HCT116 (cell line): ENCODE measurements around the gene DIRAS2. TPM values are rescaled to one million over a fixed set of nuclear protein-coding genes. Genes with fewer than 3 reads are reported as not detected.
A peak's percentile ranks its signal among the peaks of the same experiment; 100 is the strongest.

Source experiments
- ATAC-seq: fragments of 200-7000 bp; cut with Tn5 transposase; 2 replicates; pipeline ENCODE4 v1.9.1; 2020; ENCODE audit warnings: mild to moderate bottlenecking, moderate library complexity
- Bru-seq: library from RNA; stranded (reverse); fragments of 400-500 nt; gene quantifications from one replicate; lab custom pipeline; 2021; lab: Mats Ljungman, UMichigan
- BruChase-seq, 2 experiments: library from RNA; stranded (reverse); fragments of 400-500 nt; gene quantifications; one replicate each; lab custom pipeline; 2021; lab: Mats Ljungman, UMichigan
- BruUV-seq: library from RNA; stranded (reverse); fragments of 400-500 nt; replicated peaks from 2 replicates; lab custom pipeline; 2021; lab: Mats Ljungman, UMichigan
- CTCF ChIA-PET: fragments of 300-600 bp; sonication (Branson Sonifier 250); formaldehyde crosslinking; loops from one replicate; lab custom pipeline; 2021; ENCODE audit warnings: antibody characterized with exemption; lab: Charles Lee
- POLR2A ChIA-PET: fragments of 300-600, 350-600 bp; sonication (Branson Sonifier 250); formaldehyde crosslinking; loops from one replicate; lab custom pipeline; 2021; ENCODE audit warnings: antibody characterized with exemption; lab: Charles Lee
- RAD21 ChIA-PET, 2 experiments: fragments of 300-600 bp; sonication (Branson Sonifier 250); formaldehyde crosslinking; loops; one replicate each; lab custom pipeline; 2023; ENCODE audit warnings: low total read pairs in 2 of 2; ENCODE audit not compliant: uncharacterized antibody in 2 of 2, unreplicated experiment in 2 of 2, low non-redundant PET in 1 of 2; lab: Charles Lee
- DNase-seq: peaks from one replicate; pipeline ENCODE4 v3.0.0-alpha.2; 2010; ENCODE audit warnings: low read depth, low spot score
- H2AFZ ChIP-seq: fragments of 200-600 bp; shearing (Covaris generic), sonication (generic); 2 replicates; pipeline ENCODE4 v1.6.1; 2017; ENCODE audit warnings: low read depth, mixed run types, mixed read lengths, antibody characterized with exemption, low read length; ENCODE audit not compliant: poor library complexity, severe bottlenecking
- H3K27ac ChIP-seq: 2 replicates; pipeline ENCODE4 v1.5.1; 2012; ENCODE audit warnings: low read depth, low read length
- H3K27me3 ChIP-seq: fragments of 200-600 bp; sonication (generic); 2 replicates; pipeline ENCODE4 v1.6.1; 2016; ENCODE audit warnings: mixed run types, low read length, mixed read lengths; ENCODE audit not compliant: insufficient read depth
- H3K36me3 ChIP-seq, 2 experiments: fragments of 200-500 bp in 1 of 2; fragments of 200-600 bp in 1 of 2; sonication (Bioruptor generic) in 1 of 2; sonication (generic) in 1 of 2; 2 replicates each; pipeline versions ENCODE4 v1.5.1 to v1.6.1; 2014 to 2016; ENCODE audit warnings: low read length in 2 of 2, inconsistent platforms in 1 of 2, mixed read lengths in 1 of 2, mixed run types in 1 of 2; ENCODE audit not compliant: insufficient read depth in 2 of 2, control insufficient read depth in 1 of 2
- H3K4me1 ChIP-seq, 2 experiments: fragments of 200-600 bp in 1 of 2; sonication (generic) in 1 of 2; 2 replicates each; pipeline versions ENCODE4 v1.5.1 to v1.6.1; 2012 to 2017; ENCODE audit warnings: low read length in 2 of 2, inconsistent platforms in 1 of 2, mild to moderate bottlenecking in 1 of 2, mixed read lengths in 1 of 2, mixed run types in 1 of 2, moderate library complexity in 1 of 2; ENCODE audit not compliant: insufficient read depth in 2 of 2, control insufficient read depth in 1 of 2
- H3K4me2 ChIP-seq: fragments of 200-600 bp; sonication (generic); 2 replicates; pipeline ENCODE4 v1.6.1; 2017; ENCODE audit warnings: mixed run types, low read length, mixed read lengths
- H3K4me3 ChIP-seq, 2 experiments: fragments of 200-600 bp in 1 of 2; sonication (generic) in 1 of 2; replicated peaks in 1 of 2; 2 replicates each; pipeline ENCODE4 v1.5.1; 2011 to 2016; ENCODE audit warnings: low read length in 2 of 2, control low read depth in 1 of 2, low read depth in 1 of 2, mild to moderate bottlenecking in 1 of 2, mixed read lengths in 1 of 2, mixed run types in 1 of 2
- H3K79me2 ChIP-seq: fragments of 200-600 bp; sonication (generic); 2 replicates; pipeline ENCODE4 v1.6.1; 2017; ENCODE audit warnings: mild to moderate bottlenecking, mixed run types, low read length, moderate library complexity, mixed read lengths; ENCODE audit not compliant: insufficient read depth
- H3K9ac ChIP-seq: fragments of 200-600 bp; sonication (generic); 2 replicates; pipeline ENCODE4 v1.6.1; 2016; ENCODE audit warnings: low read length, mixed read lengths
- H3K9me2 ChIP-seq: fragments of 200-600 bp; sonication (generic), shearing (Covaris generic); 2 replicates; pipeline ENCODE4 v1.6.1; 2017; ENCODE audit warnings: mixed run types, mild to moderate bottlenecking, moderate library complexity; ENCODE audit not compliant: insufficient read depth
- H3K9me3 ChIP-seq, 2 experiments: fragments of 200-500 bp in 1 of 2; fragments of 200-600 bp in 1 of 2; sonication (Bioruptor generic) in 1 of 2; sonication (generic) in 1 of 2; 2 replicates each; pipeline ENCODE4 v1.6.1; 2014 to 2017; ENCODE audit warnings: low read length in 2 of 2, mixed read lengths in 2 of 2, inconsistent platforms in 1 of 2, low read depth in 1 of 2, mild to moderate bottlenecking in 1 of 2, mixed run types in 1 of 2, moderate library complexity in 1 of 2; ENCODE audit not compliant: control insufficient read depth in 1 of 2, insufficient read depth in 1 of 2
- H4K20me1 ChIP-seq: fragments of 200-600 bp; sonication (generic), shearing (Covaris generic); 2 replicates; pipeline ENCODE4 v1.6.1; 2017; ENCODE audit warnings: mixed run types, mild to moderate bottlenecking, moderate library complexity; ENCODE audit not compliant: insufficient read depth
- CBX3 ChIP-seq: IDR thresholded peaks from 2 replicates; pipeline ENCODE4 v1.6.1; 2012; ENCODE audit warnings: low read depth
- CEBPB ChIP-seq: IDR thresholded peaks from 2 replicates; pipeline ENCODE4 v1.6.1; 2012; ENCODE audit warnings: low read depth
- RAD21 ChIP-seq: IDR thresholded peaks from 2 replicates; pipeline ENCODE4 v1.6.1; 2012; ENCODE audit warnings: low read depth, mild to moderate bottlenecking
- SP1 ChIP-seq: IDR thresholded peaks from 2 replicates; pipeline ENCODE4 v1.6.1; 2012; ENCODE audit warnings: low read depth
- SRF ChIP-seq: IDR thresholded peaks from 2 replicates; pipeline ENCODE4 v1.6.1; 2012; ENCODE audit warnings: low read depth
- intact Hi-C: fragments of 100-400 bp; cut with micrococcal nuclease; formaldehyde crosslinking; loops from 2 replicates; pipeline ENCODE4 v1.10.0; 2022
- long read RNA-seq: library from polyadenylated mRNA; unstranded; transcript quantifications from one replicate; pipeline ENCODE4 v2.0.0, GENCODE V29; 2021; ENCODE audit not compliant: unreplicated experiment
- polyA plus RNA-seq: library from polyadenylated mRNA; unstranded; fragments of >200 nt; gene quantifications from 2 replicates; pipeline ENCODE4 v1.2.1, GENCODE V29; 2012; ENCODE audit warnings: missing spikeins
- total RNA-seq: library from RNA; stranded (reverse); gene quantifications from one replicate; pipeline ENCODE4 v1.2.1, GENCODE V29; 2021; ENCODE audit not compliant: unreplicated experiment
- TF ChIP-seq, protein P1 (sequence below), 3 experiments: fragments of 200-600 bp in 1 of 3; sonication (generic) in 1 of 3; IDR thresholded peaks in 2 of 3; conservative IDR thresholded peaks in 1 of 3; 2 replicates each; pipeline ENCODE4 v1.5.1; 2012 to 2017; ENCODE audit warnings: low read depth in 2 of 3, low read length in 2 of 3, antibody characterized with exemption in 1 of 3, borderline replicate concordance in 1 of 3, control low read depth in 1 of 3, mild to moderate bottlenecking in 1 of 3, mixed read lengths in 1 of 3, mixed run types in 1 of 3, moderate library complexity in 1 of 3; ENCODE audit not compliant: insufficient read depth in 1 of 3

DIRAS2 gene, protein sequence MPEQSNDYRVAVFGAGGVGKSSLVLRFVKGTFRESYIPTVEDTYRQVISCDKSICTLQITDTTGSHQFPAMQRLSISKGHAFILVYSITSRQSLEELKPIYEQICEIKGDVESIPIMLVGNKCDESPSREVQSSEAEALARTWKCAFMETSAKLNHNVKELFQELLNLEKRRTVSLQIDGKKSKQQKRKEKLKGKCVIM
- total RNA-seq: not detected
- not detected in 2 replicates for polyA plus RNA-seq
- not detected for Bru-seq, nascent RNA
- not detected for BruChase-seq, experiment 1, labeled RNA remaining after a 6-hour chase
- not detected for BruChase-seq, experiment 2, labeled RNA remaining after a 2-hour chase
- long read RNA-seq: 0 reads

DNA sequence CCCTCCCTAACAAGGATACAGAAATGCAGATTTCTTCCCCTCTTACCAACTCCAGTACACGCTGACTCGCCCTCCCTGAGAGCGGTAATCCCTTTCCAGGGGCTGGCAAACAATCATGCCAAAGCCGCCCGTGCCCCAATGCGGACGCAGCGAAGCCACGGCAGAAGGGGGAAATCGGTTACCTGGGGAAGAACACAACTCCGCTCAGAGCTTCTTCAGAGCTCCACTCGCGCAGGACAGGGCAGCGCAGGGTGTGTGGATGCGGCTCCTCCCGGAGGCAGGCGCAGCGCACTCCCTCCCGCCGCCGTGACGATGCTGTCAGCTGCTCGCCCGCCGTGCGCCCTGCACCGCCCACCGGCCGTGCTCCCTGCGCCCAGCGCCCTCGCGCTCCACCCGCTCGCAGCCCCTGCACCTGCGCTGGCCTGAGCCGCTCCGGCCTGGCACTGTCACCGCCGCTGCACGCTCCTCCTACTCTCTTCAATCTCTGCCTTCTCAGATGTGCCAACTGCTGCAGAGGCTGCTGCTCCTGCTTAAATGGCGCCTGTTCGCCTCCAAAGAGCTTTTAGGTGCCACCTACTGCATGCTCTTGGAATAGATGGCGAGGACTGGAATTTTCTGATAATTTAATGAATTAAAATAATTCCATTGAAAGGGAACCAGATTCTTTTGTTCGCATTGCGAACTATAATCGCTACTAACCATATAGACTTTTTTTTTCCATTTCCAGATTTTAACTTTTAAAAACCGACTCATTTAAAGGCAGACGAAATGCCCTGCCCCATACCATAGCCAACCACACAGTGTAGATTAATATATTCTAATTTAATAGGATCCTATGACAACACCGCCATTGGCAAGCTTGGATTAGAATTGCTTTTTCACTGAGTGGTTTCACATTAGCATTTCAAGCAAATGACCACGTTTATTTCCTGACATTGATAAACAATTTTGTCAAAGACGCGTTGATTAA is at the start of gene DIRAS2:
DIRAS2 (minus strand) TSS at position 255 of the 970 bp plus-strand sequence. CDS start 28,997 bp downstream, outside the sequence.
- no peak within 1 kb of the TSS for H2AFZ ChIP-seq

More for the DNA sequence above, at the start of gene DIRAS2:
- no TSS peak for BruUV-seq
- TF ChIP-seq SP1 (no peak), RAD21 (0 out of 2 replicates have a peak, but pooled peaks have one; percentile 15), SRF (no peak), CEBPB (no peak), CBX3 (no peak)
- TF ChIP-seq, protein P1, sequence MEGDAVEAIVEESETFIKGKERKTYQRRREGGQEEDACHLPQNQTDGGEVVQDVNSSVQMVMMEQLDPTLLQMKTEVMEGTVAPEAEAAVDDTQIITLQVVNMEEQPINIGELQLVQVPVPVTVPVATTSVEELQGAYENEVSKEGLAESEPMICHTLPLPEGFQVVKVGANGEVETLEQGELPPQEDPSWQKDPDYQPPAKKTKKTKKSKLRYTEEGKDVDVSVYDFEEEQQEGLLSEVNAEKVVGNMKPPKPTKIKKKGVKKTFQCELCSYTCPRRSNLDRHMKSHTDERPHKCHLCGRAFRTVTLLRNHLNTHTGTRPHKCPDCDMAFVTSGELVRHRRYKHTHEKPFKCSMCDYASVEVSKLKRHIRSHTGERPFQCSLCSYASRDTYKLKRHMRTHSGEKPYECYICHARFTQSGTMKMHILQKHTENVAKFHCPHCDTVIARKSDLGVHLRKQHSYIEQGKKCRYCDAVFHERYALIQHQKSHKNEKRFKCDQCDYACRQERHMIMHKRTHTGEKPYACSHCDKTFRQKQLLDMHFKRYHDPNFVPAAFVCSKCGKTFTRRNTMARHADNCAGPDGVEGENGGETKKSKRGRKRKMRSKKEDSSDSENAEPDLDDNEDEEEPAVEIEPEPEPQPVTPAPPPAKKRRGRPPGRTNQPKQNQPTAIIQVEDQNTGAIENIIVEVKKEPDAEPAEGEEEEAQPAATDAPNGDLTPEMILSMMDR (IDR thresholded peaks at IDR 0.05 in 2 of 3, conservative IDR thresholded peaks at IDR 0.05 in 1 of 3; ENCODE audit: borderline replicate concordance in 1 of 3, insufficient read depth in 1 of 3, low read depth in 2 of 3, low read length in 2 of 3): peak in 1 of 3 experiments; percentile 13; a peak in 1 of 6 replicates
- H3K79me2 ChIP-seq: no peaks in the 10 kb centered on the region
- no peaks in the 10 kb centered on the region for H4K20me1 ChIP-seq
- intact Hi-C loops: loop anchor here (10.0 kb wide), 1 partner anchor 232 kb away; no protein-coding TSS in a partner anchor
- no peak within 1 kb of the TSS for H3K9ac ChIP-seq
- no peaks in the 10 kb centered on the region for H3K9me2 ChIP-seq
- H3K4me2 ChIP-seq: no peak within 1 kb of the TSS
- H3K27ac ChIP-seq: no peak within 1 kb of the TSS
- peak; percentile 6 for DNase-seq
- no peak within 1 kb of the TSS for H3K4me3 ChIP-seq
- peaks cover 38% of the 10 kb centered on the region for H3K27me3 ChIP-seq
- no peaks in the 10 kb centered on the region for H3K9me3 ChIP-seq
- no peaks in the 10 kb centered on the region for H3K36me3 ChIP-seq
- ATAC-seq: peak; percentile 69
- ChIA-PET RAD21 (no interaction called here), CTCF (no interaction called here), POLR2A (no interaction called here)
- H3K4me1 ChIP-seq: no peaks in the 10 kb centered on the region
